ENCODE data around the gene SPON1. TPM values are rescaled to one million over a fixed set of nuclear protein-coding genes. Genes with fewer than 3 reads are reported as not detected.

SPON1 gene
- total and polyA plus RNA-seq, 4 donors, result 0.72 to 4.9 (median 1.2) TPM

GRCh38 chr11:14052198-14052597 is 89.7 kb downstream of the SPON1 start:
- TF ChIP-seq TAF1 (conservative IDR thresholded peaks at IDR 0.05) (no peak), SP1 (IDR thresholded peaks at IDR 0.05) (no peak), RXRA (IDR thresholded peaks at IDR 0.05) (no peak), GABPA (IDR thresholded peaks at IDR 0.05 in 1 of 2, conservative IDR thresholded peaks at IDR 0.05 in 1 of 2) (no peak), HNF4A (conservative IDR thresholded peaks at IDR 0.05) (no peak), FOXA2 (IDR thresholded peaks at IDR 0.05) (no peak), JUND (IDR thresholded peaks at IDR 0.05) (no peak), NR2F2 (IDR thresholded peaks at IDR 0.05) (no peak), FOXA1 (IDR thresholded peaks at IDR 0.05) (no peak), RAD21 (IDR thresholded peaks at IDR 0.05) (no peak), HNF4G (IDR thresholded peaks at IDR 0.05) (no peak)
- TF ChIP-seq, protein P1, sequence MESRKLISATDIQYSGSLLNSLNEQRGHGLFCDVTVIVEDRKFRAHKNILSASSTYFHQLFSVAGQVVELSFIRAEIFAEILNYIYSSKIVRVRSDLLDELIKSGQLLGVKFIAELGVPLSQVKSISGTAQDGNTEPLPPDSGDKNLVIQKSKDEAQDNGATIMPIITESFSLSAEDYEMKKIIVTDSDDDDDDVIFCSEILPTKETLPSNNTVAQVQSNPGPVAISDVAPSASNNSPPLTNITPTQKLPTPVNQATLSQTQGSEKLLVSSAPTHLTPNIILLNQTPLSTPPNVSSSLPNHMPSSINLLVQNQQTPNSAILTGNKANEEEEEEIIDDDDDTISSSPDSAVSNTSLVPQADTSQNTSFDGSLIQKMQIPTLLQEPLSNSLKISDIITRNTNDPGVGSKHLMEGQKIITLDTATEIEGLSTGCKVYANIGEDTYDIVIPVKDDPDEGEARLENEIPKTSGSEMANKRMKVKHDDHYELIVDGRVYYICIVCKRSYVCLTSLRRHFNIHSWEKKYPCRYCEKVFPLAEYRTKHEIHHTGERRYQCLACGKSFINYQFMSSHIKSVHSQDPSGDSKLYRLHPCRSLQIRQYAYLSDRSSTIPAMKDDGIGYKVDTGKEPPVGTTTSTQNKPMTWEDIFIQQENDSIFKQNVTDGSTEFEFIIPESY (IDR thresholded peaks at IDR 0.05), result no peak
- TF ChIP-seq, protein P2, sequence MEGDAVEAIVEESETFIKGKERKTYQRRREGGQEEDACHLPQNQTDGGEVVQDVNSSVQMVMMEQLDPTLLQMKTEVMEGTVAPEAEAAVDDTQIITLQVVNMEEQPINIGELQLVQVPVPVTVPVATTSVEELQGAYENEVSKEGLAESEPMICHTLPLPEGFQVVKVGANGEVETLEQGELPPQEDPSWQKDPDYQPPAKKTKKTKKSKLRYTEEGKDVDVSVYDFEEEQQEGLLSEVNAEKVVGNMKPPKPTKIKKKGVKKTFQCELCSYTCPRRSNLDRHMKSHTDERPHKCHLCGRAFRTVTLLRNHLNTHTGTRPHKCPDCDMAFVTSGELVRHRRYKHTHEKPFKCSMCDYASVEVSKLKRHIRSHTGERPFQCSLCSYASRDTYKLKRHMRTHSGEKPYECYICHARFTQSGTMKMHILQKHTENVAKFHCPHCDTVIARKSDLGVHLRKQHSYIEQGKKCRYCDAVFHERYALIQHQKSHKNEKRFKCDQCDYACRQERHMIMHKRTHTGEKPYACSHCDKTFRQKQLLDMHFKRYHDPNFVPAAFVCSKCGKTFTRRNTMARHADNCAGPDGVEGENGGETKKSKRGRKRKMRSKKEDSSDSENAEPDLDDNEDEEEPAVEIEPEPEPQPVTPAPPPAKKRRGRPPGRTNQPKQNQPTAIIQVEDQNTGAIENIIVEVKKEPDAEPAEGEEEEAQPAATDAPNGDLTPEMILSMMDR (IDR thresholded peaks at IDR 0.05; ENCODE audit: low read depth, low read length, missing input control), result no peak
- TF ChIP-seq, protein P3, sequence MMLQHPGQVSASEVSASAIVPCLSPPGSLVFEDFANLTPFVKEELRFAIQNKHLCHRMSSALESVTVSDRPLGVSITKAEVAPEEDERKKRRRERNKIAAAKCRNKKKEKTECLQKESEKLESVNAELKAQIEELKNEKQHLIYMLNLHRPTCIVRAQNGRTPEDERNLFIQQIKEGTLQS (IDR thresholded peaks at IDR 0.05), result no peak
- WGBS, result 85% methylated on average over 3 of the region's 3 CpGs
- Histone ChIP-seq H3K36me3 (ENCODE audit: control insufficient read depth in 4 of 4, insufficient read depth in 3 of 4, low read depth in 1 of 4, low read length in 3 of 4) (no peaks in the 10 kb centered on the region), H3K4me3 (ENCODE audit: low read depth in 1 of 3, low read length in 3 of 3) (no peak overlapping the region), H3K27me3 (ENCODE audit: control insufficient read depth in 4 of 4, insufficient read depth in 4 of 4, low read length in 3 of 4) (peaks cover 0 to 4% (median 2%) of the 10 kb centered on the region in 4 donors), H3K27ac (ENCODE audit: low read depth in 1 of 2, low read length in 2 of 2) (no peak overlapping the region), H3K9ac (ENCODE audit: low read depth in 1 of 2, low read length in 2 of 2) (no peak overlapping the region), H3K4me1 (ENCODE audit: control insufficient read depth in 4 of 4, insufficient read depth in 4 of 4, low read length in 3 of 4) (no peaks in the 10 kb centered on the region), H3K9me3 (ENCODE audit: control insufficient read depth in 4 of 4, low read length in 3 of 4) (no peaks in the 10 kb centered on the region)
- DNase-seq (ENCODE audit: low spot score), result no peak

DNA sequence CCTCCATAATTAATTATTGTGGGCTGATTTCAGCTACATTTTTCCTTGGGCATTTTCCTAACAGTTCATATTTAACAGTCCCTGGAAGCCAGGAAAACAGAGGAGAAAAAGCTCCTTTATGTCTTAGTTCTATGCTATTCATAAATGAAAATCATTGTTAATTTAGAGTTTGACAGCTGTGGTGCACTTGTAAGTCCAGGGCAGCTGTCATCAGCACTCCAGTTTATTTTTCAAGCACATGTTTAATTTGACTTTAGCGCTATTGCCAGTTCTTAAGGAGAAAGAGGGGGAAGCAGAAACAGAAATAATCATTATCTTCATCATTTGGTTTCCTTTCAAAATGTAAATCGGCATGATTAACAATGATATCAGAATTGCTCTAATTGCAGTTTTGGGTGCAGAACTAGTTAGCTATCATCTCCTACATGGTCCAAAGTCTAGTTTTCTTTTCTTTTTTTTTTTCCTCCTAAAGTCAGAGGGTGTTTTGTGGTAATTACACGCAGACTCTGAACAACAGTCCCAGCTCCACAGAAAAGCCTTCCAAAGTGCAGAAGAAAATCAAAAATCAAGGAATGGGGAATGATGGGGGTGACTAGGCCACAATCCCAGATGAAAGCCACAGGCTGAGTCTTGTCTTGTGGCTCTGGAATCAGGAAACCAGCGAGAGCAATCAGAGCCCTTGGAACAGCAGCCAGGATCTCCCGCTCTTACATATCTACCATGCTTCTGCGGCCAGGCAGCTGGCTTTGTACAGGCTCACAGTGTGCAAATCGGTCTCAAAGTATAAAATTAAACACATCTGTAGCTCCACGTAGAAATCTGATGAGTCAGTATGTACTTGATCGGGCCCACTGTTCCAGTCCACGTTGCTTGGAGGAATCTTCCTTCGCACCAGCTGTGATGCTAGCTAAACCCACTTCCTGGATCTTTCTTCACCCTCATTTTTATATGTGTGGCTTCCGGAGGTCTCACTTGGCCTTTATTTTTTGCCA is 91.9 kb downstream of the SPON1 start:
- WGBS, result 81% methylated on average over 12 of the region's 12 CpGs
- no peaks in the 10 kb centered on the region for H3K9me3 ChIP-seq (ENCODE audit: control insufficient read depth in 4 of 4, low read length in 3 of 4)
- peaks cover 0 to 4% (median 2%) of the 10 kb centered on the region in 4 donors for H3K27me3 ChIP-seq (ENCODE audit: control insufficient read depth in 4 of 4, insufficient read depth in 4 of 4, low read length in 3 of 4)
- H3K27ac ChIP-seq (ENCODE audit: low read depth in 1 of 2, low read length in 2 of 2), result no peak overlapping the region
- H3K36me3 ChIP-seq (ENCODE audit: control insufficient read depth in 4 of 4, insufficient read depth in 3 of 4, low read depth in 1 of 4, low read length in 3 of 4), result no peaks in the 10 kb centered on the region
- H3K4me1 ChIP-seq (ENCODE audit: control insufficient read depth in 4 of 4, insufficient read depth in 4 of 4, low read length in 3 of 4), result no peaks in the 10 kb centered on the region
- TF ChIP-seq JUND (IDR thresholded peaks at IDR 0.05) (no peak), RXRA (IDR thresholded peaks at IDR 0.05) (no peak), YY1 (IDR thresholded peaks at IDR 0.05) (no peak), RAD21 (IDR thresholded peaks at IDR 0.05) (no peak), TAF1 (conservative IDR thresholded peaks at IDR 0.05) (no peak), SP1 (IDR thresholded peaks at IDR 0.05) (no peak)
- TF ChIP-seq, protein P2 (IDR thresholded peaks at IDR 0.05; ENCODE audit: low read depth, low read length, missing input control), result no peak
- TF ChIP-seq, protein P1 (IDR thresholded peaks at IDR 0.05), result no peak
- no peak overlapping the region for H3K4me3 ChIP-seq (ENCODE audit: low read depth in 1 of 3, low read length in 3 of 3)
- no peak overlapping the region for H3K9ac ChIP-seq (ENCODE audit: low read depth in 1 of 2, low read length in 2 of 2)
- no peak for DNase-seq (ENCODE audit: low spot score)
